H1 (cell line): ENCODE measurements around the gene KCNA10. TPM values are rescaled to one million over a fixed set of nuclear protein-coding genes. Genes with fewer than 3 reads are reported as not detected.

ENCODE experiments used
- CTCF ChIA-PET: fragments of 300-600 bp; sonication (Branson Sonifier 250); formaldehyde crosslinking; loops from one replicate; lab custom pipeline; 2021; ENCODE audit not compliant: partially characterized antibody; lab: Charles Lee
- POLR2A ChIA-PET: fragments of 300-600 bp; sonication (Branson Sonifier 250); formaldehyde crosslinking; loops from one replicate; lab custom pipeline; 2021; ENCODE audit warnings: inconsistent platforms; ENCODE audit not compliant: partially characterized antibody; lab: Charles Lee
- DNase-seq, 2 experiments: peaks; one replicate each; pipeline versions ENCODE4 v3.0.0 to v3.0.0-alpha.2; 2010 to 2022; ENCODE audit warnings: low spot score in 2 of 2, low read depth in 1 of 2, mixed read lengths in 1 of 2
- FAIRE-seq: peaks from 2 replicates; lab custom pipeline; 2011; peaks lifted over from hg19 to GRCh38; lab: Jason Lieb, UNC
- H2AFZ ChIP-seq: 2 replicates; pipeline ENCODE4 v1.8.1; 2012; ENCODE audit warnings: low read length, inconsistent platforms
- H2AK5ac ChIP-seq: 2 replicates; pipeline ENCODE4 v1.6.1; 2013; ENCODE audit warnings: low read depth, low read length
- H2BK120ac ChIP-seq: replicated peaks from 2 replicates; pipeline ENCODE3; 2013; ENCODE audit warnings: low read depth, low read length, inconsistent platforms
- H2BK12ac ChIP-seq: 2 replicates; pipeline ENCODE4 v1.6.1; 2013; ENCODE audit warnings: low read depth, low read length
- H2BK15ac ChIP-seq: 2 replicates; pipeline ENCODE4 v1.6.1; 2013; ENCODE audit warnings: low read length
- H2BK20ac ChIP-seq: 2 replicates; pipeline ENCODE4 v1.6.1; 2013; ENCODE audit warnings: low read length
- H2BK5ac ChIP-seq: 2 replicates; pipeline ENCODE4 v1.6.1; 2013; ENCODE audit warnings: low read depth, low read length
- H3K14ac ChIP-seq: 2 replicates; pipeline ENCODE4 v1.6.1; 2013; ENCODE audit warnings: inconsistent platforms; ENCODE audit not compliant: insufficient read length
- H3K18ac ChIP-seq: 2 replicates; pipeline ENCODE4 v1.6.1; 2013; ENCODE audit warnings: low read length; ENCODE audit errors: extremely low read depth
- H3K23ac ChIP-seq: 2 replicates; pipeline ENCODE4 v1.6.1; 2013; ENCODE audit warnings: inconsistent platforms; ENCODE audit not compliant: insufficient read length
- H3K23me2 ChIP-seq: 2 replicates; pipeline ENCODE4 v1.6.1; 2013; ENCODE audit warnings: low read depth, low read length
- H3K27ac ChIP-seq: 2 replicates; pipeline ENCODE4 v1.6.1; 2011; ENCODE audit warnings: low read depth, low read length, inconsistent platforms
- H3K27me3 ChIP-seq, 4 experiments: replicated peaks in 1 of 4; 1 replicate in 1 of 4; 2 replicates in 3 of 4; pipeline versions ENCODE4 v1.6.1 to v1.8.1; 2011 to 2013; ENCODE audit warnings: low read length in 3 of 4, mild to moderate bottlenecking in 3 of 4, inconsistent platforms in 2 of 4, mixed read lengths in 2 of 4, moderate library complexity in 1 of 4; ENCODE audit not compliant: control insufficient read depth in 3 of 4, insufficient read depth in 3 of 4; ENCODE audit errors: extremely low read depth in 1 of 4
- H3K36me3 ChIP-seq, 4 experiments: 2 replicates each; pipeline versions ENCODE4 v1.6.1 to v1.8.1; 2011 to 2013; ENCODE audit warnings: mild to moderate bottlenecking in 4 of 4, low read length in 3 of 4, moderate library complexity in 2 of 4, control low read depth in 1 of 4, inconsistent platforms in 1 of 4; ENCODE audit not compliant: insufficient read depth in 4 of 4, control insufficient read depth in 2 of 4
- H3K4ac ChIP-seq: replicated peaks from 2 replicates; pipeline ENCODE3; 2013; ENCODE audit warnings: low read length, low read depth, mixed read lengths, inconsistent platforms; ENCODE audit not compliant: insufficient read length
- H3K4me1 ChIP-seq, 4 experiments: replicated peaks in 1 of 4; 1 replicate in 1 of 4; 2 replicates in 3 of 4; pipeline versions ENCODE4 v1.6.1 to v1.8.1; 2011 to 2013; ENCODE audit warnings: low read length in 3 of 4, inconsistent platforms in 2 of 4, mixed read lengths in 1 of 4; ENCODE audit not compliant: insufficient read depth in 4 of 4, control insufficient read depth in 3 of 4
- H3K4me2 ChIP-seq, 2 experiments: 2 replicates each; pipeline versions ENCODE4 v1.6.1 to v1.8.1; 2011 to 2013; ENCODE audit warnings: low read depth in 2 of 2, low read length in 2 of 2, control low read depth in 1 of 2, inconsistent platforms in 1 of 2, mild to moderate bottlenecking in 1 of 2; ENCODE audit not compliant: insufficient read depth in 1 of 2
- H3K4me3 ChIP-seq, 4 experiments: fragments of 200-600, 300-600 bp in 1 of 4; sonication (generic), shearing (Covaris generic), sonication (Bioruptor Twin) in 1 of 4; 2 replicates each; pipeline versions ENCODE4 v1.5.1 to v1.8.1; 2011 to 2016; ENCODE audit warnings: low read length in 4 of 4, low read depth in 3 of 4, control low read depth in 2 of 4, inconsistent platforms in 2 of 4, mild to moderate bottlenecking in 2 of 4, mixed read lengths in 1 of 4, moderate library complexity in 1 of 4; ENCODE audit not compliant: insufficient read depth in 2 of 4; ENCODE audit errors: extremely low read depth in 1 of 4
- H3K56ac ChIP-seq: replicated peaks from 2 replicates; pipeline ENCODE3; 2013; ENCODE audit warnings: low read depth, mild to moderate bottlenecking, mixed read lengths, low read length, inconsistent platforms; ENCODE audit not compliant: insufficient read length
- H3K79me1 ChIP-seq: 2 replicates; pipeline ENCODE4 v1.6.1; 2013; ENCODE audit warnings: low read depth, low read length, control low read depth
- H3K79me2 ChIP-seq, 2 experiments: 2 replicates each; pipeline versions ENCODE4 v1.6.1 to v1.8.1; 2012 to 2013; ENCODE audit warnings: low read length in 2 of 2, mild to moderate bottlenecking in 2 of 2, inconsistent platforms in 1 of 2; ENCODE audit not compliant: insufficient read depth in 2 of 2, control insufficient read depth in 1 of 2
- H3K9ac ChIP-seq, 4 experiments: replicated peaks in 1 of 4; 1 replicate in 1 of 4; 2 replicates in 3 of 4; pipeline versions ENCODE4 v1.6.1 to v1.8.1; 2011 to 2013; ENCODE audit warnings: low read depth in 3 of 4, low read length in 3 of 4, control low read depth in 2 of 4, mild to moderate bottlenecking in 2 of 4, moderate library complexity in 2 of 4, inconsistent platforms in 1 of 4; ENCODE audit errors: extremely low read depth in 1 of 4
- H3K9me3 ChIP-seq, 2 experiments: 2 replicates each; pipeline versions ENCODE4 v1.6.1 to v1.8.1; 2012 to 2013; ENCODE audit warnings: mild to moderate bottlenecking in 2 of 2, moderate library complexity in 2 of 2, control low read depth in 1 of 2, inconsistent platforms in 1 of 2, low read depth in 1 of 2, low read length in 1 of 2, mixed read lengths in 1 of 2; ENCODE audit not compliant: insufficient read depth in 2 of 2
- H4K20me1 ChIP-seq, 2 experiments: replicated peaks in 1 of 2; 2 replicates each; pipeline versions ENCODE3 to v1.8.1; 2011 to 2013; ENCODE audit warnings: inconsistent platforms in 2 of 2, low read length in 2 of 2, mild to moderate bottlenecking in 1 of 2; ENCODE audit not compliant: insufficient read depth in 2 of 2, control insufficient read depth in 1 of 2
- H4K5ac ChIP-seq: 2 replicates; pipeline ENCODE4 v1.6.1; 2013; ENCODE audit warnings: low read length, low read depth, mixed read lengths, inconsistent platforms; ENCODE audit not compliant: insufficient read length
- H4K8ac ChIP-seq: 2 replicates; pipeline ENCODE4 v1.8.0; 2013; ENCODE audit warnings: mild to moderate bottlenecking, moderate library complexity, low read length, inconsistent platforms; ENCODE audit not compliant: insufficient read depth; ENCODE audit errors: extremely low read depth
- H4K91ac ChIP-seq: replicated peaks from 2 replicates; pipeline ENCODE3; 2013; ENCODE audit warnings: low read length, mixed read lengths, inconsistent platforms; ENCODE audit not compliant: insufficient read length
- KDM4A ChIP-seq: IDR thresholded peaks from one replicate; pipeline ENCODE4 v1.7.1; 2012; ENCODE audit warnings: low read depth, mild to moderate bottlenecking, moderate library complexity, low read length, inconsistent platforms; ENCODE audit not compliant: severe bottlenecking
- SRF ChIP-seq: IDR thresholded peaks from 2 replicates; pipeline ENCODE4 v1.6.1; 2011; ENCODE audit warnings: mild to moderate bottlenecking, low read depth, low read length, moderate library complexity
- SUZ12 ChIP-seq: fragments of 200-600 bp; sonication (generic); IDR thresholded peaks from 2 replicates; pipeline ENCODE4 v1.6.1; 2012; ENCODE audit warnings: mild to moderate bottlenecking, inconsistent platforms, low read length, moderate library complexity, mixed read lengths
- TEAD4 ChIP-seq: IDR thresholded peaks from 2 replicates; pipeline ENCODE4 v1.6.1; 2012; ENCODE audit warnings: low read depth, low read length, inconsistent platforms, mixed read lengths
- YY1 ChIP-seq: IDR thresholded peaks from 2 replicates; pipeline ENCODE4 v1.6.1; 2011; ENCODE audit warnings: low read depth, mild to moderate bottlenecking, low read length
- WGBS, 2 experiments: shearing (Covaris generic) in 1 of 2; methylation state at CpG; one replicate each; pipeline versions ENCODE4 v1.1.6 to v1.1.7; 2013 to 2015; ENCODE audit warnings: low lambda C conversion rate in 2 of 2, mixed read lengths in 2 of 2, inconsistent platforms in 1 of 2, low coverage in 1 of 2, missing lambda C conversion rate in 1 of 2; ENCODE audit not compliant: insufficient replicate concordance in 2 of 2, insufficient coverage in 1 of 2, insufficient read length in 1 of 2; ENCODE audit errors: extremely low coverage in 1 of 2, missing lambda C conversion rate in 1 of 2; 5-methylcytosine and 5-hydroxymethylcytosine counted together
- polyA plus RNA-seq, 7 experiments: library from polyadenylated mRNA; depleted of rRNA in 3 of 7; stranded (reverse) in 5 of 7; unstranded in 2 of 7; fragments of >200 nt in 5 of 7; fragments of 200-250 nt in 2 of 7; gene quantifications; 1 replicate in 5 of 7; 2 replicates in 1 of 7; 4 replicates in 1 of 7; pipeline versions ENCODE4 v1.2.1 to v1.2.3, GENCODE V29; 2011 to 2013; ENCODE audit warnings: missing spikeins in 2 of 7, mixed read lengths in 2 of 7
- total RNA-seq: library from RNA; stranded (reverse); fragmentation: NEBNext Ultra II Directional; extraction: Animal tissue kit (Norgen Biotek cat#: 25700); gene quantifications from 2 replicates; pipeline ENCODE4 v1.2.1, GENCODE V29; 2021
- TF ChIP-seq, protein P1 (sequence below): IDR thresholded peaks from 2 replicates; pipeline ENCODE4 v1.6.1; 2011; ENCODE audit warnings: low read depth, mild to moderate bottlenecking, low read length; ENCODE audit not compliant: insufficient read depth
- TF ChIP-seq, protein P2 (sequence below), 3 experiments: IDR thresholded peaks; 1 replicate in 2 of 3; 2 replicates in 1 of 3; pipeline versions ENCODE4 v1.5.1 to v1.6.1; 2011; ENCODE audit warnings: low read length in 3 of 3, mild to moderate bottlenecking in 3 of 3, inconsistent platforms in 2 of 3, low read depth in 1 of 3, moderate library complexity in 1 of 3; ENCODE audit not compliant: insufficient read depth in 1 of 3; ENCODE audit errors: control extremely low read depth in 1 of 3

Gene KCNA10
- total and polyA plus RNA-seq, 2 of the 8 experiments (the other 6 are each of a cell fraction or from before 2014, with no cell fraction given): not detected

DNA sequence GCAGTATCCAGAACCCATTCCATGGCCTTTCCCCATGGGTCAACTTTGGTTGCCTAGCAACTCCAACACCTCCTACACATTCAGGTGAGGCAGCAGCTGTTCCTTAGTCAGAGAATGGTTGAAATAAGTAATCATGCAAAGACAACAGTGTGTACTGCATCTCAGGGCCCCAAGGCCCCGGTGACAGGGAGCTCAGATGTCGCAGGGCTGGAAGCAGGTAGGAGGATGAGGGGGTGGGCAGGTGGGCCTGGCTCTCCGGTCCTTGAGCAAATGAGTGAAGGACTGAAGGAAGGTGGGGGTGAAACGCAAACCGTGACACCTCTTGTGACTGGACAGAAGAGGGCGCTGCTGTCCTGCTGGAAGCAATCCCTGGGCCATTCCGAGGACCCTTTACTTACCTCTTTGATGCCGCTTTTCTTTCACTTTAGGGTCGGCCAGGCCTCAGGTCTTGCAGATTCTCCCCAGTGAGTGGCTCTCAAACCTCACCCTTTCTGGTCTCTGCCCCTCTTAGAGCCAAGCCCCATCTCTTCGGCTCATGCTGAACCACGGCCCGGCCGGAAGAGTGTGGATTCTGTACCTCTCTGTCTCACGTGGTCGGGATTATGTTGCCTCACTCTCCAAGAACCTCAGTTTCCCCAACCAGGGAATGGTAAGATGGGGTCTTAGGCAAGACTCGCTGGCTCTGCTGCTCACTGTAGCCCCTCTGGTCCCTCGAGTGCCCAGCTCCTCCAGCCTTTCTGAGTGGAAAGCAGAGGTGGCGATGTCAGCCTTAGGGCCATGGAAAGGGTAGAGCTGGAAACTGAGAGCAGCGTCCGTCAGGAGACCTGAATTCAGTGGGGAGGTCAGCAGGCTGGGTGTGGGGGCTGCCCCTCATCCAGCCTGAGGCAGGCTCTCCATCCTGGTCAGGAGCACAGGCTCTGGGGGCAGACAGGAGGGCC is 5.6 kb upstream of the KCNA10 start:
- no peak overlapping the region for H2BK12ac ChIP-seq
- POLR2A ChIA-PET: interaction anchor here (0.6 kb wide), 1 partner anchor 1012 kb away, joined by 3 read pairs; no protein-coding TSS in a partner anchor
- peak overlapping the region in 1 of 2 experiments; percentile 9; a peak in 1 of 4 replicates for H3K4me2 ChIP-seq
- no peak overlapping the region for H3K4ac ChIP-seq
- H3K56ac ChIP-seq: no peak overlapping the region
- H3K4me3 ChIP-seq: no peak overlapping the region
- no peak overlapping the region for H4K5ac ChIP-seq
- H4K8ac ChIP-seq: no peak overlapping the region
- H3K18ac ChIP-seq: no peak overlapping the region
- no peak overlapping the region for H2BK120ac ChIP-seq
- DNase-seq (peak; percentile 53 to 81), FAIRE-seq (peak; percentile 95)
- no peaks in the 10 kb centered on the region for H3K9me3 ChIP-seq
- H3K79me2 ChIP-seq: no peaks in the 10 kb centered on the region
- no peak overlapping the region for H4K91ac ChIP-seq
- H2AK5ac ChIP-seq: no peak overlapping the region
- 51% methylated on average over 20 of the region's 20 CpGs; no CpG with 5 or more reads in 1 of the 2 experiments for WGBS, 2 experiments
- no peaks in the 10 kb centered on the region for H3K36me3 ChIP-seq
- CTCF ChIA-PET: interaction anchor here (0.6 to 25.0 kb wide), 39 partner anchors 13 to 292 kb away, joined by 3 to 302 read pairs (median 4); partner anchors contain the start of gene KCNA2
- H2BK15ac ChIP-seq: peak overlapping the region; percentile 47; the same call in 1 of the 2 replicates
- H2BK20ac ChIP-seq: no peak overlapping the region
- no peaks in the 10 kb centered on the region for H3K79me1 ChIP-seq
- H4K20me1 ChIP-seq: no peaks in the 10 kb centered on the region
- H3K14ac ChIP-seq: no peak overlapping the region
- H2AFZ ChIP-seq: 0 out of 2 replicates have a peak overlapping the region, but pooled peaks have one; percentile 70
- no peak overlapping the region for H2BK5ac ChIP-seq
- H3K23me2 ChIP-seq: no peaks in the 10 kb centered on the region; the same call in 1 of the 2 replicates
- no peak overlapping the region for H3K27ac ChIP-seq
- peaks cover 0 to 3% (median 0%) of the 10 kb centered on the region in 4 experiments; a peak in 1 of 7 replicates for H3K4me1 ChIP-seq
- H3K27me3 ChIP-seq: peaks cover 0 to 6% (median 0%) of the 10 kb centered on the region in 4 experiments; a peak in 4 of 7 replicates
- H3K23ac ChIP-seq: no peak overlapping the region
- H3K9ac ChIP-seq: no peak overlapping the region; a peak in 1 of 7 replicates
- TF ChIP-seq, protein P1, sequence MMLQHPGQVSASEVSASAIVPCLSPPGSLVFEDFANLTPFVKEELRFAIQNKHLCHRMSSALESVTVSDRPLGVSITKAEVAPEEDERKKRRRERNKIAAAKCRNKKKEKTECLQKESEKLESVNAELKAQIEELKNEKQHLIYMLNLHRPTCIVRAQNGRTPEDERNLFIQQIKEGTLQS: no peak
- TF ChIP-seq SRF: no peak
- TF ChIP-seq KDM4A: no peak
- TF ChIP-seq YY1: peak; percentile 19; the same call in 1 of the 2 replicates
- 0 out of 2 replicates have a peak, but pooled peaks have one; percentile 23 for TF ChIP-seq TEAD4
- TF ChIP-seq, protein P2, sequence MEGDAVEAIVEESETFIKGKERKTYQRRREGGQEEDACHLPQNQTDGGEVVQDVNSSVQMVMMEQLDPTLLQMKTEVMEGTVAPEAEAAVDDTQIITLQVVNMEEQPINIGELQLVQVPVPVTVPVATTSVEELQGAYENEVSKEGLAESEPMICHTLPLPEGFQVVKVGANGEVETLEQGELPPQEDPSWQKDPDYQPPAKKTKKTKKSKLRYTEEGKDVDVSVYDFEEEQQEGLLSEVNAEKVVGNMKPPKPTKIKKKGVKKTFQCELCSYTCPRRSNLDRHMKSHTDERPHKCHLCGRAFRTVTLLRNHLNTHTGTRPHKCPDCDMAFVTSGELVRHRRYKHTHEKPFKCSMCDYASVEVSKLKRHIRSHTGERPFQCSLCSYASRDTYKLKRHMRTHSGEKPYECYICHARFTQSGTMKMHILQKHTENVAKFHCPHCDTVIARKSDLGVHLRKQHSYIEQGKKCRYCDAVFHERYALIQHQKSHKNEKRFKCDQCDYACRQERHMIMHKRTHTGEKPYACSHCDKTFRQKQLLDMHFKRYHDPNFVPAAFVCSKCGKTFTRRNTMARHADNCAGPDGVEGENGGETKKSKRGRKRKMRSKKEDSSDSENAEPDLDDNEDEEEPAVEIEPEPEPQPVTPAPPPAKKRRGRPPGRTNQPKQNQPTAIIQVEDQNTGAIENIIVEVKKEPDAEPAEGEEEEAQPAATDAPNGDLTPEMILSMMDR (IDR thresholded peaks at IDR 0.05; ENCODE audit: control extremely low read depth in 1 of 3, insufficient read depth in 1 of 3, low read depth in 1 of 3, low read length in 3 of 3): peak; percentile 89 to 97 (median 93)
- no peak for TF ChIP-seq SUZ12
